Measurements from ENCODE around the gene MTARC2.
A peak's percentile ranks its signal among the peaks of the same experiment; 100 is the strongest.
"Not testable (repeated sequence)": the region's sequence is repeated elsewhere in the genome, so short reads cannot be mapped to it uniquely, and the experiment has no call there.

The MTARC2 gene

GRCh38 chr1:220717800-220718640, 30.1 kb upstream of the MTARC2 start:
- H3K27ac ChIP-seq: no peak overlapping the region
- TF ChIP-seq ZFX (IDR thresholded peaks at IDR 0.05): no peak
- TF ChIP-seq, protein P1, sequence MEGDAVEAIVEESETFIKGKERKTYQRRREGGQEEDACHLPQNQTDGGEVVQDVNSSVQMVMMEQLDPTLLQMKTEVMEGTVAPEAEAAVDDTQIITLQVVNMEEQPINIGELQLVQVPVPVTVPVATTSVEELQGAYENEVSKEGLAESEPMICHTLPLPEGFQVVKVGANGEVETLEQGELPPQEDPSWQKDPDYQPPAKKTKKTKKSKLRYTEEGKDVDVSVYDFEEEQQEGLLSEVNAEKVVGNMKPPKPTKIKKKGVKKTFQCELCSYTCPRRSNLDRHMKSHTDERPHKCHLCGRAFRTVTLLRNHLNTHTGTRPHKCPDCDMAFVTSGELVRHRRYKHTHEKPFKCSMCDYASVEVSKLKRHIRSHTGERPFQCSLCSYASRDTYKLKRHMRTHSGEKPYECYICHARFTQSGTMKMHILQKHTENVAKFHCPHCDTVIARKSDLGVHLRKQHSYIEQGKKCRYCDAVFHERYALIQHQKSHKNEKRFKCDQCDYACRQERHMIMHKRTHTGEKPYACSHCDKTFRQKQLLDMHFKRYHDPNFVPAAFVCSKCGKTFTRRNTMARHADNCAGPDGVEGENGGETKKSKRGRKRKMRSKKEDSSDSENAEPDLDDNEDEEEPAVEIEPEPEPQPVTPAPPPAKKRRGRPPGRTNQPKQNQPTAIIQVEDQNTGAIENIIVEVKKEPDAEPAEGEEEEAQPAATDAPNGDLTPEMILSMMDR (conservative IDR thresholded peaks at IDR 0.05): no peak

DNA sequence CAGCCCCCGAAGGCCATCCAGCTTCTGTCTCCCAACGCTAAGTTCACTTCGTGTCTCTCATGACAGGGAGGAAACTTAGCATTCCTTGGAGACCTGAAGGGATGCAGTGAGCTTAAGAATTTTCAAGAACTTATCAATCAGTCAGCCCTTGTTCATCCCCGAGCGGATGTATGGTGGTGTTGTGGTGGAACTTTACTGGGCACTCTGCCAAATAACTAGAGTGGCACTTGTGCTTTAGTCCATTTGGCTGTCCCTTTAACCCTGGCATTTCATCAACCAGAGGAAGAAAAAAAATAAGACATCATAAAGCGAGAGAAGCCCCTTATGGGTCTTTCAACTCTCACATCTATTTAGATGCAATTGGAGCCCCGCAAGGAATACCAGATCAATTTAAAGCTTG, 26.9 kb upstream of the MTARC2 start:
- H3K27ac ChIP-seq: not testable (repeated sequence)

DNA sequence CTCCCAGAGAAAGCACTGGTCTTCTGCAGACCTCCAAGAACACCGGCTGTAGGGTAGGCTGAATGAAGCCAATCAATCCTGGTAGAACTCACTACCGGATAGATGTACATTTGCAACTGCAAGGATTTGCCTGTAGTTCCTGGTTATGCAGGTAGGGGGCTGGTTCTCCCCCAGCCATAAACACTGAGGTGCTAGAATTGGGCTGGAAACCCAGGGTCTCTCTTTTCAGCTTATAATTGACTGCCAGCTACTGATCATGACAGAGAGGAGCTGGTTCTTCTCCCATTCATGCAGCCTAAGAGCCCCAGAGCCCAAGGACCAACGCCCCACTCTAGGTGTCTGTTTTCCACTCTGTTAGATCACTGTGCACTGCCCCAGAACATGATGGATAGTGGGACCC, 21.5 kb upstream of the MTARC2 start:
- no peak for TF ChIP-seq ZFX (IDR thresholded peaks at IDR 0.05)
- TF ChIP-seq, protein P1 (conservative IDR thresholded peaks at IDR 0.05): peak; percentile 33
- H3K27ac ChIP-seq: no peak overlapping the region

DNA sequence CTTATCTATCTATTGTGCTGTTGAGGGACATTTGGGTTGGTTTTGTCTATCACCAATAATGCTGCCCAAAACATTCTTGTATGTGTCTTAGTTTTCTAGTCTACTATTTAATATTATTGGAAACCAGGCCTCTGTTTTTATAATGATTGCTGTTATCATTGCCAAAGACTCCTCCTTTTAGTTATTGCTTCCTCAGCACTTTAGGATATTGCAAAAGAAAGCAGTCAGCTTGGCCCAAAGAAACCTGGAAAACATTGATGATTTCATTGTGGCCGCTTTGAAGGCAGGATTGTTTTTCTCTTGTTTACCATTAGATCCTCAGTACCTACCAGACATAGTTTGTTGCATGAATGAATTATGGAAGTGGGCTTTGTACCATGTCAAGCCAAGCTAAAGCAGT, 20.6 kb upstream of the MTARC2 start:
- TF ChIP-seq, protein P1 (conservative IDR thresholded peaks at IDR 0.05): no peak
- no peak for TF ChIP-seq ZFX (IDR thresholded peaks at IDR 0.05)
- no peak overlapping the region for H3K27ac ChIP-seq

DNA sequence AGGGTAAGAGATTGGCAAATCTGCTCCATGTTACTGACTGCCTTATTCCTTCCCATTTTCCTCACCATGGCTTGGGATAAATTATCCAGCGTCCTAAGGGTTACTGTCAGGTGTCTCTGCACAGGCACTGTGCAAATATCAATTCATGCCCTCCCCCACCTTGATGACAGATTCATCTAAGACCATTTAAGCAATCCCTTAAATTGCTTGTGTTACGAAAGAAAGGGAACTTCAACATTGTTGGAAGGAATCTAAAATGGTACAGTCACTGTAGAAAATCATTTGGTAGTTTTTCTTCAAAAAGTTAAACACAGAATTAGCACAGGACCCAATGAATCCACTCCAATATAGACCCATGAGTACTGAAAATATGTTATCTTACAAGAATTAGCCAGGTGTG, 17.6 kb upstream of the MTARC2 start:
- TF ChIP-seq ZFX (IDR thresholded peaks at IDR 0.05): no peak
- TF ChIP-seq, protein P1 (conservative IDR thresholded peaks at IDR 0.05): no peak
- peak overlapping the region; percentile 19 for H3K27ac ChIP-seq

DNA sequence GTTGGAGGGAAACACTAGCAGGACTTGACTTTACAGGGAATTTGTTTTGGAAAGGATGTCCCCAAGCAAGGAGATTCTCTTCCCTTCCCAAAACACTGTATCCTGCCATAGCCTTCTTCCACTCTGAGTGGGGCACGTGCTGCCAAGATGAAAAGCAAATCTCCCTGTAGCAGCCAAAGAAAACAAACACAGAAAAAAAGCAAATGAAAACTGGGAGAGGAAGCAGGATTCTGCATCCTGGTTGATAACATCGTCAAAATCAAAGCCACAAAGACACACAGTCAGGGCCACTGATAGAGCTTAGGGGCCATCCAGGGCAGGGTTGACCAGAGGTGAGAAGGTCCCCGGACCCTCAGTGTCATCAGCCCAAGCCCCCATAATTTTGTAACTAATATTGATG, 16.0 kb upstream of the MTARC2 start:
- TF ChIP-seq, protein P1 (conservative IDR thresholded peaks at IDR 0.05): no peak
- TF ChIP-seq ZFX (IDR thresholded peaks at IDR 0.05): no peak
- H3K27ac ChIP-seq: peak overlapping the region; percentile 90

- peak overlapping the region; percentile 90 for H3K27ac ChIP-seq
- TF ChIP-seq ZFX (IDR thresholded peaks at IDR 0.05): no peak
- TF ChIP-seq, protein P1 (conservative IDR thresholded peaks at IDR 0.05): no peak
Observed at GRCh38 chr1:220732621-220733020, 15.5 kb upstream of the MTARC2 start.

DNA sequence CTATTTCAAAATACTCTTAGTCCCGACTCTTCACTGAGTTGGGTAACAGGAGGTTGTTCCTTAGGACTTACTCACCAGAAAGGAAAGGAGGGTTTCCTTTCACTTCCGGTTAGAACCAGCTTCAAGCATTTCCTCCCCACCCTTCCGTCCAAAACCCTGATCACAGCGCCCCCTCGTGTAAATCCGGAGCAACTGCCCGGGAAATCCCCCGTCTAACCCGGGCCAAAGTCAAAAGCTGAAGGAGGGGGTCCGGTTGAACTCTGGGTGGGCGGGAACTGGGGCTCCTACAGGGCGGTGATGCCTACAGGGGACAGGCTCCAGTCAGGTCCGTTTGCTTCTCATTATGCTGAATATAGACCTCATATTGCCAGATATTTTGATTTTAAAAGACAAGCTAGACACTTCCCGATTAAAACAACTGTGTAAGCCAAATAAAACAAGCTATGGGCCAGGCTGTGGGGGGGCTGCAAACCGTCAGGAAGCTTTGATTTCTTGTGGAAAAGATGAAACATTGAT, 15.0 kb upstream of the MTARC2 start:
- no peak for TF ChIP-seq ZFX (IDR thresholded peaks at IDR 0.05)
- TF ChIP-seq, protein P1 (conservative IDR thresholded peaks at IDR 0.05): peak; percentile 94
- peak overlapping the region; percentile 90 for H3K27ac ChIP-seq

Data from C4-2B (cell line).